Testis (tissue), 2 donors: Measurements from ENCODE around the gene MAN2A2.

Experiments used
- POLR2A ChIP-seq: fragments of 450-650 bp; IDR thresholded peaks from one replicate; pipeline ENCODE4 v1.6.1; 2017; ENCODE audit warnings: antibody characterized with exemption, mild to moderate bottlenecking, moderate library complexity
- TF ChIP-seq, protein P1 (sequence below), 3 experiments: fragments of 450-650 bp in 2 of 3; fragments of 200-600 bp in 1 of 3; sonication (generic) in 1 of 3; IDR thresholded peaks; one replicate each; pipeline ENCODE4 v1.5.1; 2016 to 2019; ENCODE audit warnings: antibody characterized with exemption in 3 of 3, mild to moderate bottlenecking in 2 of 3, moderate library complexity in 1 of 3

DNA sequence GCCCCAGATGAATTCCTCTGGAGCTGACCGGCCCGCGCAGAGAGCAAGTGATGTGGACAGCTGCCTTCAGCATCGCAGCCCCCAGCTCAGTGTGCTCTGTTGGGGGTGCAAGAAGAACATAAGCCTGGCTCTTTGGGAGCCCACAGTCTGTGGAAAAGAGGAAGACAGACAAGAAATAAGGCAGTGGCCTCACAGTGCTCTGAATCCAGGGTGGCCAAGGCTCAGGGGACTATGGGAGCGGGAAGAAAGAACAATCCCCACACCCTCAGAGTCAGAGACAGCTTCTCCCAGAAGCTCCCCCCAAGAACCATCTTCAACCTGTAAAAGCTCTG lies 29.5 kb downstream of the MAN2A2 start:
- TF ChIP-seq, protein P1, sequence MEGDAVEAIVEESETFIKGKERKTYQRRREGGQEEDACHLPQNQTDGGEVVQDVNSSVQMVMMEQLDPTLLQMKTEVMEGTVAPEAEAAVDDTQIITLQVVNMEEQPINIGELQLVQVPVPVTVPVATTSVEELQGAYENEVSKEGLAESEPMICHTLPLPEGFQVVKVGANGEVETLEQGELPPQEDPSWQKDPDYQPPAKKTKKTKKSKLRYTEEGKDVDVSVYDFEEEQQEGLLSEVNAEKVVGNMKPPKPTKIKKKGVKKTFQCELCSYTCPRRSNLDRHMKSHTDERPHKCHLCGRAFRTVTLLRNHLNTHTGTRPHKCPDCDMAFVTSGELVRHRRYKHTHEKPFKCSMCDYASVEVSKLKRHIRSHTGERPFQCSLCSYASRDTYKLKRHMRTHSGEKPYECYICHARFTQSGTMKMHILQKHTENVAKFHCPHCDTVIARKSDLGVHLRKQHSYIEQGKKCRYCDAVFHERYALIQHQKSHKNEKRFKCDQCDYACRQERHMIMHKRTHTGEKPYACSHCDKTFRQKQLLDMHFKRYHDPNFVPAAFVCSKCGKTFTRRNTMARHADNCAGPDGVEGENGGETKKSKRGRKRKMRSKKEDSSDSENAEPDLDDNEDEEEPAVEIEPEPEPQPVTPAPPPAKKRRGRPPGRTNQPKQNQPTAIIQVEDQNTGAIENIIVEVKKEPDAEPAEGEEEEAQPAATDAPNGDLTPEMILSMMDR (IDR thresholded peaks at IDR 0.05): no peak
- no peak for TF ChIP-seq POLR2A
